ENCODE results near the gene NKIRAS1. TPM values are rescaled to one million over a fixed set of nuclear protein-coding genes. Genes with fewer than 3 reads are reported as not detected.

The NKIRAS1 gene
- total RNA-seq, 1 donor from 2014 or later = 30.9 TPM

DNA sequence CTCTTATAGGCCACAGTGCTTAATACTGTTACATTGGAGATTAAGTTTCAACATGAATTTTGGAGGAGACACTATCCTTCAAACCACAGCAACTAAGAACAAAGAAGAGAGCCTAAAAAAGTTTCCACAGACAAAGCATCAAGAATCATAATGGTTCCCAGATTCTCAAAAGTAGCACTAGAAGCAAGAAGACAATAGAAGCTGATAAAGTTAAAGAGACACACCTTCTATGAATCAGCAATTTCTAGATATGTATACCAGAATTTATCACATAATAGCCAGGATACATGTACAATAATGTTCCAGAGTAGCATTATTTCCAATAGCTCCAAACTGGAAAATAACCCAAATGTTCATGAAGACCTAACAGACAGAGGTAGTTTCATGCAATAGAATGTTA lies 12.2 kb downstream of the NKIRAS1 start:
- Histone ChIP-seq H3K36me3 (peaks cover 9% of the 10 kb centered on the region), H3K4me2 (no peak overlapping the region), H3K4me3 (no peak overlapping the region), H4K20me1 (ENCODE audit: low read depth) (no peaks in the 10 kb centered on the region), H3K79me2 (ENCODE audit: low read depth) (no peaks in the 10 kb centered on the region), H3K27me3 (no peaks in the 10 kb centered on the region), H3K4me1 (no peaks in the 10 kb centered on the region), H2AFZ (replicated peaks) (no peak overlapping the region), H3F3A (ENCODE audit: low read depth) (no peaks in the 10 kb centered on the region), H3K9me3 (ENCODE audit: low read depth) (no peaks in the 10 kb centered on the region), H3K9ac (no peak overlapping the region), H3K27ac (no peak overlapping the region)
- no peak for DNase-seq (ENCODE audit: low spot score)
- TF ChIP-seq EZH2phosphoT487 (IDR thresholded peaks at IDR 0.05) (no peak), EZH2 (IDR thresholded peaks at IDR 0.05) (no peak)
- TF ChIP-seq, protein P1, sequence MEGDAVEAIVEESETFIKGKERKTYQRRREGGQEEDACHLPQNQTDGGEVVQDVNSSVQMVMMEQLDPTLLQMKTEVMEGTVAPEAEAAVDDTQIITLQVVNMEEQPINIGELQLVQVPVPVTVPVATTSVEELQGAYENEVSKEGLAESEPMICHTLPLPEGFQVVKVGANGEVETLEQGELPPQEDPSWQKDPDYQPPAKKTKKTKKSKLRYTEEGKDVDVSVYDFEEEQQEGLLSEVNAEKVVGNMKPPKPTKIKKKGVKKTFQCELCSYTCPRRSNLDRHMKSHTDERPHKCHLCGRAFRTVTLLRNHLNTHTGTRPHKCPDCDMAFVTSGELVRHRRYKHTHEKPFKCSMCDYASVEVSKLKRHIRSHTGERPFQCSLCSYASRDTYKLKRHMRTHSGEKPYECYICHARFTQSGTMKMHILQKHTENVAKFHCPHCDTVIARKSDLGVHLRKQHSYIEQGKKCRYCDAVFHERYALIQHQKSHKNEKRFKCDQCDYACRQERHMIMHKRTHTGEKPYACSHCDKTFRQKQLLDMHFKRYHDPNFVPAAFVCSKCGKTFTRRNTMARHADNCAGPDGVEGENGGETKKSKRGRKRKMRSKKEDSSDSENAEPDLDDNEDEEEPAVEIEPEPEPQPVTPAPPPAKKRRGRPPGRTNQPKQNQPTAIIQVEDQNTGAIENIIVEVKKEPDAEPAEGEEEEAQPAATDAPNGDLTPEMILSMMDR (IDR thresholded peaks at IDR 0.05) = no peak
- Mint-ChIP-seq H3K9me3 (peaks cover 3% of the 10 kb centered on the region), H3K27ac (no peak overlapping the region), H3K4me3 (no peak overlapping the region), H3K27me3 (ENCODE audit: insufficient read depth, low read depth) (no peaks in the 10 kb centered on the region), H3K36me3 (peaks cover 51% of the 10 kb centered on the region), H3K4me1 (no peaks in the 10 kb centered on the region)

DNA sequence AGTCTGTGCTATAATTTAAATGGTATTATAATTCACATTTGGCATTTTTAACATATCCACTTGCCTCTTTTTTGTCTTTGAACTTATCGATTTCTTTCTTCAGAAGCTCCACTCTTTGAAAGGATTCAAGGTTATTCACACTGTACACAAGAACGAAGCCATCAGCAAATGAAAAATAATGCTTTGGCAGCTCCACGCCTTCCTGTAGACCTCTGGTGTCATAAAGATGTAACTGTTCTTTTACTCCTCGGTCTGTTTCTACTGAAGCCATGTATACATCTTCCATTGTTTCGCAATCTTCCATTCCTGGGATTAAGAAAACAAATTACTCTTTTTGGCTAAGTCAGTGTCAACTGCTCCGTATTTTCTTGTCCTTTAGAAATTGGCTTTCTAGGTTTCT lies 16.0 kb downstream of the NKIRAS1 start:
- Histone ChIP-seq H3K4me1 (no peaks in the 10 kb centered on the region), H3K79me2 (ENCODE audit: low read depth) (no peaks in the 10 kb centered on the region), H3K9ac (no peak overlapping the region), H3K4me3 (no peak overlapping the region), H3F3A (ENCODE audit: low read depth) (no peaks in the 10 kb centered on the region), H2AFZ (replicated peaks) (no peak overlapping the region), H4K20me1 (ENCODE audit: low read depth) (no peaks in the 10 kb centered on the region), H3K27ac (no peak overlapping the region), H3K4me2 (no peak overlapping the region), H3K36me3 (peaks cover 26% of the 10 kb centered on the region), H3K9me3 (ENCODE audit: low read depth) (no peaks in the 10 kb centered on the region), H3K27me3 (no peaks in the 10 kb centered on the region)
- H3K27ac Mint-ChIP-seq = no peak overlapping the region
- H3K4me3 Mint-ChIP-seq = no peak overlapping the region
- H3K4me1 Mint-ChIP-seq = no peaks in the 10 kb centered on the region
- H3K27me3 Mint-ChIP-seq (ENCODE audit: insufficient read depth, low read depth) = peaks cover 4% of the 10 kb centered on the region
- peaks cover 16% of the 10 kb centered on the region for H3K9me3 Mint-ChIP-seq
- no peak for DNase-seq (ENCODE audit: low spot score)
- peaks cover 69% of the 10 kb centered on the region for H3K36me3 Mint-ChIP-seq
- TF ChIP-seq EZH2 (IDR thresholded peaks at IDR 0.05) (no peak), EZH2phosphoT487 (IDR thresholded peaks at IDR 0.05) (no peak)
- TF ChIP-seq, protein P1 (IDR thresholded peaks at IDR 0.05) = no peak

DNA sequence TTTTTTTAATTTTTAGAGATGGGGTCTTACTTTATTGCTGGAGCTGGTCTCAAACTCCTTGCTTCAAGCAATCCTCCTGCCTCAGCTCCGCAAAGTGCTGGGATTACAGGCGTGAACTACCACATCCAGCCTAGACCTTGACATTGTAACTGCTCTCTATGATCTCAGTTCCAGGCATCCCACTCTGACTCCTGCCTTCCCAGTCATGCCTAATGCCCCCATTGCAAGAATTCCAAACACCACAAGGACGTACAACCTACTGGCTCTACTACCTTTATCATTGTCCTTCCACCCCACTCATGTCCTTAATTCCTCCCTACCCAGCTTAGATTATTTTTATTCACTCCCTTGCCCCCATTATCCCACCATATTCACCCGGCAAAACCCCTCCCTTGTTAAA lies 21.6 kb downstream of the NKIRAS1 start:
- Mint-ChIP-seq H3K4me1 (peaks cover 4% of the 10 kb centered on the region), H3K27ac (no peak overlapping the region), H3K27me3 (ENCODE audit: insufficient read depth, low read depth) (peaks cover 4% of the 10 kb centered on the region), H3K4me3 (no peak overlapping the region), H3K36me3 (peaks cover 57% of the 10 kb centered on the region), H3K9me3 (peaks cover 14% of the 10 kb centered on the region)
- peaks cover 18% of the 10 kb centered on the region for H3K79me2 ChIP-seq (ENCODE audit: low read depth)
- no peak overlapping the region for H3K4me2 ChIP-seq
- no peak for TF ChIP-seq EZH2 (IDR thresholded peaks at IDR 0.05)
- TF ChIP-seq, protein P1 (IDR thresholded peaks at IDR 0.05) = no peak
- TF ChIP-seq EZH2phosphoT487 (IDR thresholded peaks at IDR 0.05) = no peak
- no peak overlapping the region for H2AFZ ChIP-seq (replicated peaks)
- DNase-seq (ENCODE audit: low spot score) = no peak
- H3K27ac ChIP-seq = no peak overlapping the region
- no peaks in the 10 kb centered on the region for H3F3A ChIP-seq (ENCODE audit: low read depth)
- no peak overlapping the region for H3K4me3 ChIP-seq
- no peaks in the 10 kb centered on the region for H3K4me1 ChIP-seq
- no peaks in the 10 kb centered on the region for H3K27me3 ChIP-seq
- peaks cover 15% of the 10 kb centered on the region for H4K20me1 ChIP-seq (ENCODE audit: low read depth)
- no peaks in the 10 kb centered on the region for H3K9me3 ChIP-seq (ENCODE audit: low read depth)
- no peak overlapping the region for H3K9ac ChIP-seq
- peaks cover 40% of the 10 kb centered on the region for H3K36me3 ChIP-seq

Measured in neural progenitor cell (in vitro differentiated cells).